MM.1S (cell line): ENCODE data around the gene DNAH8.

ENCODE experiments used
- DNase-seq: peaks from one replicate; pipeline ENCODE4 v3.0.0-alpha.2; 2015
- H2AFZ ChIP-seq: fragments of 300-600 bp; sonication (generic); 2 replicates; pipeline ENCODE4 v1.6.0; 2016; ENCODE audit warnings: antibody characterized with exemption, low read length
- H3F3A ChIP-seq: fragments of 300-600 bp; sonication (generic); 2 replicates; pipeline ENCODE4 v1.6.1; 2016; ENCODE audit warnings: mild to moderate bottlenecking, antibody characterized with exemption, low read length, moderate library complexity, mixed read lengths; ENCODE audit not compliant: insufficient read depth
- H3K27ac ChIP-seq: fragments of 300-600 bp; sonication (generic); 2 replicates; pipeline ENCODE4 v1.5.1; 2016; ENCODE audit warnings: mild to moderate bottlenecking, low read length
- H3K27me3 ChIP-seq: fragments of 300-600 bp; sonication (generic); replicated peaks from 2 replicates; pipeline ENCODE4 v1.6.0; 2016; ENCODE audit warnings: low read length; ENCODE audit not compliant: insufficient read depth
- H3K36me3 ChIP-seq: fragments of 300-600 bp; sonication (generic); replicated peaks from 2 replicates; pipeline ENCODE4 v1.6.1; 2016; ENCODE audit warnings: mild to moderate bottlenecking, low read length, mixed read lengths; ENCODE audit not compliant: insufficient read depth
- H3K4me1 ChIP-seq: fragments of 300-600 bp; sonication (generic); 2 replicates; pipeline ENCODE4 v1.6.1; 2016; ENCODE audit warnings: low read length, mixed read lengths
- H3K4me2 ChIP-seq: fragments of 300-600 bp; sonication (generic); 2 replicates; pipeline ENCODE4 v1.6.0; 2016; ENCODE audit warnings: low read depth, low read length
- H3K4me3 ChIP-seq: fragments of 300-600 bp; sonication (generic); 2 replicates; pipeline ENCODE4 v1.5.1; 2016; ENCODE audit warnings: low read length, mixed read lengths
- H3K79me2 ChIP-seq: fragments of 300-600 bp; sonication (generic); 2 replicates; pipeline ENCODE4 v1.6.1; 2016; ENCODE audit warnings: mixed run types, low read length, mixed read lengths
- H3K9ac ChIP-seq: fragments of 300-600 bp; sonication (generic); 2 replicates; pipeline ENCODE4 v1.6.1; 2016; ENCODE audit warnings: low read length, mixed read lengths
- H3K9me2 ChIP-seq: fragments of 300-600 bp; sonication (generic); replicated peaks from 2 replicates; pipeline ENCODE4 v1.6.1; 2016; ENCODE audit warnings: mild to moderate bottlenecking, low read length, mixed read lengths; ENCODE audit not compliant: insufficient read depth
- H3K9me3 ChIP-seq: fragments of 300-600 bp; sonication (generic); replicated peaks from 2 replicates; pipeline ENCODE4 v1.6.1; 2016; ENCODE audit warnings: mild to moderate bottlenecking, low read length, mixed read lengths; ENCODE audit not compliant: insufficient read depth
- H4K20me1 ChIP-seq: fragments of 300-600 bp; sonication (generic); 2 replicates; pipeline ENCODE4 v1.6.1; 2016; ENCODE audit warnings: mild to moderate bottlenecking, low read length, moderate library complexity, mixed read lengths; ENCODE audit not compliant: insufficient read depth
- EZH2 ChIP-seq: fragments of 300-600 bp; sonication (generic); optimal IDR thresholded peaks from 2 replicates; pipeline ENCODE3; 2017; ENCODE audit warnings: low read depth, mild to moderate bottlenecking, antibody characterized with exemption, low read length, mixed read lengths
- EZH2phosphoT487 ChIP-seq: fragments of 300-600 bp; sonication (generic); IDR thresholded peaks from 2 replicates; pipeline ENCODE4 v1.6.1; 2018; ENCODE audit warnings: antibody characterized with exemption, low read length
- TF ChIP-seq, protein P1 (sequence below): fragments of 300-600 bp; sonication (generic); IDR thresholded peaks from 2 replicates; pipeline ENCODE4 v1.5.1; 2016; ENCODE audit warnings: antibody characterized with exemption, low read length, mixed read lengths

Gene DNAH8

DNA sequence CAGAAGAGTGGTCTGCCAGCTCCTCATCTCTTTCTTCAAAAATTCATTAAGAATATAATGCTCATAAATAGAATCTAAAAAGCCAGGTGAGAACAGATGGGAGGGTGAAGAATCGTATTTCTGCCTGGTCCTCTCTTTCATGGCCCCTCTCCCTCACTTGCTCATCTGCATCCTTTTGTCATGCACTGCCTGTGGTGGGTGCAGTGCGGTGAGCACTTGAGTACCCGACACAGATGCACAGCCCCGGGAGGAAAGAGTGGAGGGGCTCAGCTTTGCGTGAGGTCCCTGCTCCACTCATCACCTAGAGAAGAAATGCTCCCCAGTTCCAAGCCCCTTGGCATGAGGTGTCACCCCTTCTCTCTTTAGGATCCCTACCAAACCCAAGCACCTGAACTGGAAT, 275.4 kb downstream of the DNAH8 start:
- Histone ChIP-seq H3K4me1 (no peaks in the 10 kb centered on the region), H2AFZ (no peak overlapping the region), H3K27ac (no peak overlapping the region), H3K36me3 (no peaks in the 10 kb centered on the region), H3K27me3 (no peaks in the 10 kb centered on the region), H3K9ac (no peak overlapping the region), H3K9me3 (no peaks in the 10 kb centered on the region), H3K4me2 (no peak overlapping the region), H3K4me3 (no peak overlapping the region), H4K20me1 (no peaks in the 10 kb centered on the region), H3F3A (no peaks in the 10 kb centered on the region), H3K79me2 (no peaks in the 10 kb centered on the region), H3K9me2 (no peaks in the 10 kb centered on the region)
- no peak for DNase-seq
- TF ChIP-seq, protein P1, sequence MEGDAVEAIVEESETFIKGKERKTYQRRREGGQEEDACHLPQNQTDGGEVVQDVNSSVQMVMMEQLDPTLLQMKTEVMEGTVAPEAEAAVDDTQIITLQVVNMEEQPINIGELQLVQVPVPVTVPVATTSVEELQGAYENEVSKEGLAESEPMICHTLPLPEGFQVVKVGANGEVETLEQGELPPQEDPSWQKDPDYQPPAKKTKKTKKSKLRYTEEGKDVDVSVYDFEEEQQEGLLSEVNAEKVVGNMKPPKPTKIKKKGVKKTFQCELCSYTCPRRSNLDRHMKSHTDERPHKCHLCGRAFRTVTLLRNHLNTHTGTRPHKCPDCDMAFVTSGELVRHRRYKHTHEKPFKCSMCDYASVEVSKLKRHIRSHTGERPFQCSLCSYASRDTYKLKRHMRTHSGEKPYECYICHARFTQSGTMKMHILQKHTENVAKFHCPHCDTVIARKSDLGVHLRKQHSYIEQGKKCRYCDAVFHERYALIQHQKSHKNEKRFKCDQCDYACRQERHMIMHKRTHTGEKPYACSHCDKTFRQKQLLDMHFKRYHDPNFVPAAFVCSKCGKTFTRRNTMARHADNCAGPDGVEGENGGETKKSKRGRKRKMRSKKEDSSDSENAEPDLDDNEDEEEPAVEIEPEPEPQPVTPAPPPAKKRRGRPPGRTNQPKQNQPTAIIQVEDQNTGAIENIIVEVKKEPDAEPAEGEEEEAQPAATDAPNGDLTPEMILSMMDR: no peak
- TF ChIP-seq EZH2: no peak
- no peak for TF ChIP-seq EZH2phosphoT487

DNA sequence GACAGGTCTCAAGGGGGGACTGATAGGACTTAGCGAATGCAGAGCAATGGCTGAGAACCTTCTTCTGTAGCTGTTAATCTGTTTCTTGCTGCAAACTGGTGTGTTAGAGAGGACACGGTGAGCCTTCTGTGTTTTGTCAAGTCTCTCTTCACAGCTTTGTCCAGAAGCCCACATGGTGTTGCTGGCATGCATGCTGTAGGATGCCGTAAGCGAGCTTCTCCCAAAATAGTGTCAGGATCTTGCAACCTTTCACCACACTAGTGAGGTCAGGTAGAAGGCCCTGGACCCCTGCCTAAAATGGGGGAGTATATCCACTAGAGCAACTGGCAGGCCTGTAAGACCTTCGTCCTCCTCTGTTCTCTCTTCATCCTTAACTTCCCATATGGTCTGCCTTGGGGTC, 281.6 kb downstream of the DNAH8 start:
- Histone ChIP-seq H3K36me3 (no peaks in the 10 kb centered on the region), H2AFZ (no peak overlapping the region)
- TF ChIP-seq EZH2phosphoT487 (no peak), EZH2 (no peak)
- TF ChIP-seq, protein P1: no peak

DNA sequence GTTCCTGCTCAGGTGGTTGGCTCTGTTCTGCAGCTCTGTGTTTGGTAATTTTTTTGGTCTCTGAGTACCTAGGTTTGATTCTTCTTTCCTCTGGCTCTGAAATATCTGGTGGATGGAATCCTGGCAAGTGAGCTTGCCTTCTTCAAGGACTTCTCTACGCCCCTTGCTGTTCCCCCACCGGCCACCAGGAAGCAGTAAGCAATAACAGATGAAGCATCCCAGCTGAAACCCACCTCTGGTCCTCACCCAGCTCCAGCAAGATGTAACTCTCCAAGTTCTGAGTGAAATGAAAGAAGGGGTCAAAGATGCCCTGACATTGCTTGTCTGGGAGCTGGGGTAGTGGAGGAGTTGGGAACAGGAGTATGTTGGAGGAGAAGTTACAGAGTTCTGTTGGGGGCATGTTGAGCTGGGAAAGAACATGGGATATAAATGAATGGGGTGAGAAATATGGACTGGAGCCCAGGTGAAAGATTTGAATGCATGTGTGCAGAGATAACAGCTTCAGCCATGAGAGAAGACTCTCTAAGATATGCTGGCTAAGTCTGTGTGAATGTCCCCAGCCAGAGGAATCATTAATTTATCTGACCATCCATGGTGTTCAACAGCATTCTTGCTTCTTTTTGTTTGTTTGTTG, 282.1 kb downstream of the DNAH8 start:
- Histone ChIP-seq H3K27ac (no peak overlapping the region), H3K9ac (no peak overlapping the region), H3K4me2 (no peak overlapping the region), H3K9me3 (no peaks in the 10 kb centered on the region), H3K4me3 (no peak overlapping the region), H3K9me2 (no peaks in the 10 kb centered on the region), H3F3A (no peaks in the 10 kb centered on the region), H2AFZ (no peak overlapping the region), H3K4me1 (no peaks in the 10 kb centered on the region), H3K27me3 (no peaks in the 10 kb centered on the region), H3K79me2 (no peaks in the 10 kb centered on the region), H3K36me3 (no peaks in the 10 kb centered on the region), H4K20me1 (no peaks in the 10 kb centered on the region)
- no peak for DNase-seq
- TF ChIP-seq EZH2: no peak
- TF ChIP-seq, protein P1: peak; percentile 47

More for the DNA sequence above, 281.6 kb downstream of the DNAH8 start:
- Histone ChIP-seq H3F3A (no peaks in the 10 kb centered on the region), H3K27ac (no peak overlapping the region), H3K9me3 (no peaks in the 10 kb centered on the region), H3K9me2 (no peaks in the 10 kb centered on the region), H3K4me2 (no peak overlapping the region), H4K20me1 (no peaks in the 10 kb centered on the region), H3K27me3 (no peaks in the 10 kb centered on the region), H3K4me3 (no peak overlapping the region), H3K4me1 (no peaks in the 10 kb centered on the region), H3K79me2 (no peaks in the 10 kb centered on the region), H3K9ac (no peak overlapping the region)
- no peak for DNase-seq
